ENCODE measurements around the gene LRSAM1.

The LRSAM1 gene

DNA sequence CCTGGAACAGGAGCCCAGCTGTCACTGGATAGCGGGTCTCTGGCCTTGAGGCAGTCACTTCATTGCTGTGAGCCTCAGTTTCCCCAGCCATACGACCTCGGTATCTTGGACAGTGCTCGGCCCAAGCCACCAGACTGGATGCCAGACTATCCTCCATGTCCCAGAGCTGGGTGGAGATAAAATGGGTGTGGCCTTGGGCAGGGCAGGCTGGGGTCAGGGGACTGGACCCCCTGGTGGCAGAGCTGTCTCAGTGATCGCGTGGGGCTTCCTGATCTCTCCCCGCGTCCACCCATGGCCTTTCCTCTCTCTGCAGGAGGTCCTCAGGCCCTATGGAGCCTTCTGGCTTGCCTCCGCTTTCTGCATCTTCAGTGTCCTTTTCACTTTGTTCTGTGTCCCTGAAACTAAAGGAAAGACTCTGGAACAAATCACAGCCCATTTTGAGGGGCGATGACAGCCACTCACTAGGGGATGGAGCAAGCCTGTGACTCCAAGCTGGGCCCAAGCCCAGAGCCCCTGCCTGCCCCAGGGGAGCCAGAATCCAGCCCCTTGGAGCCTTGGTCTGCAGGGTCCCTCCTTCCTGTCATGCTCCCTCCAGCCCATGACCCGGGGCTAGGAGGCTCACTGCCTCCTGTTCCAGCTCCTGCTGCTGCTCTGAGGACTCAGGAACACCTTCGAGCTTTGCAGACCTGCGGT lies 44.4 kb upstream of the LRSAM1 start:
- Mint-ChIP-seq H3K4me3 (no peak overlapping the region), H3K27ac (peak overlapping the region; percentile 78), H3K27me3 (ENCODE audit: low read depth, poor library complexity) (peaks cover 4% of the 10 kb centered on the region), H3K4me1 (no peaks in the 10 kb centered on the region), H3K36me3 (ENCODE audit: low read depth) (peaks cover 4% of the 10 kb centered on the region), H3K9me3 (no peaks in the 10 kb centered on the region)
- TF ChIP-seq, protein P1, sequence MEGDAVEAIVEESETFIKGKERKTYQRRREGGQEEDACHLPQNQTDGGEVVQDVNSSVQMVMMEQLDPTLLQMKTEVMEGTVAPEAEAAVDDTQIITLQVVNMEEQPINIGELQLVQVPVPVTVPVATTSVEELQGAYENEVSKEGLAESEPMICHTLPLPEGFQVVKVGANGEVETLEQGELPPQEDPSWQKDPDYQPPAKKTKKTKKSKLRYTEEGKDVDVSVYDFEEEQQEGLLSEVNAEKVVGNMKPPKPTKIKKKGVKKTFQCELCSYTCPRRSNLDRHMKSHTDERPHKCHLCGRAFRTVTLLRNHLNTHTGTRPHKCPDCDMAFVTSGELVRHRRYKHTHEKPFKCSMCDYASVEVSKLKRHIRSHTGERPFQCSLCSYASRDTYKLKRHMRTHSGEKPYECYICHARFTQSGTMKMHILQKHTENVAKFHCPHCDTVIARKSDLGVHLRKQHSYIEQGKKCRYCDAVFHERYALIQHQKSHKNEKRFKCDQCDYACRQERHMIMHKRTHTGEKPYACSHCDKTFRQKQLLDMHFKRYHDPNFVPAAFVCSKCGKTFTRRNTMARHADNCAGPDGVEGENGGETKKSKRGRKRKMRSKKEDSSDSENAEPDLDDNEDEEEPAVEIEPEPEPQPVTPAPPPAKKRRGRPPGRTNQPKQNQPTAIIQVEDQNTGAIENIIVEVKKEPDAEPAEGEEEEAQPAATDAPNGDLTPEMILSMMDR (IDR thresholded peaks at IDR 0.05) = no peak
- DNase-seq = no peak

DNA sequence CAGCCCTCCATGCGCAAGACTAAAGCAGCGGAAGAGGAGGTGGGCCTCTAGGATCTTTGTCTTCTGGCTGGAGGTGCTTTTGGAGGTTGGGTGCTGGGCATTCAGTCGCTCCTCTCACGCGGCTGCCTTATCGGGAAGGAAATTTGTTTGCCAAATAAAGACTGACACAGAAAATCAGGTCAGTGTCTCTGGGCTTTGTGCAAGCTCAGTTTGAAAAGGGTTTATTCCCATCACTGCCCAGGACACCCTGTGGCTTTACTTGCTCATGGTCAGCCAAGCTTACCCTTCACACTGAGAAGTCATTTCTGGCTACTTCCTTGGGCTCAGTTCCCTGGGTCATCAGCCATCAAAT lies 43.8 kb upstream of the LRSAM1 start:
- Mint-ChIP-seq H3K36me3 (ENCODE audit: low read depth) (peaks cover 4% of the 10 kb centered on the region), H3K27me3 (ENCODE audit: low read depth, poor library complexity) (peaks cover 4% of the 10 kb centered on the region), H3K4me1 (no peaks in the 10 kb centered on the region), H3K9me3 (no peaks in the 10 kb centered on the region), H3K4me3 (no peak overlapping the region), H3K27ac (peak overlapping the region; percentile 78)
- TF ChIP-seq, protein P1 (IDR thresholded peaks at IDR 0.05) = no peak
- no peak for DNase-seq

DNA sequence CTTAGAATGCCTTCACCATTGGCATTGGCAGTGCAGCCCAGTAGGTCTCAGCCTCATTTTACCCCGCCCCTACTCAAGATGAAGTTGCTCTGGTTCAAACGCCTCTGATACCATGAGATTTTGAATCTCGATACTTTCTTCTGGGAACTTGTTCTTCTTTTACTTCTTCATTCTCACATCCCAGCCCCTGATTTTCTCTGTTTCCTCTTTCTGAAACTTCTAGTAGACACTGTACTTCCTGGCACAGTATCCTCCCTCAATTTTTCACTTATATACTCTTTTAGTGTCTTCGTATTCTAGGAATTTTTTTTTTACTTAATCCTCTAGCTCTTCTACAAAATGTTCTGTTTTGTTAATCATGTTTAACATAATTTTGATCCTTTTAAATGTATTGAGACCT lies 40.2 kb upstream of the LRSAM1 start:
- no peak overlapping the region for H3K4me3 Mint-ChIP-seq

GRCh38 chr9:127415141-127415540 lies 36.2 kb upstream of the LRSAM1 start:
- Mint-ChIP-seq H3K27me3 (ENCODE audit: low read depth, poor library complexity) (peaks cover 5% of the 10 kb centered on the region), H3K36me3 (ENCODE audit: low read depth) (peaks cover 8% of the 10 kb centered on the region), H3K9me3 (no peaks in the 10 kb centered on the region), H3K4me3 (no peak overlapping the region), H3K4me1 (peaks cover 25% of the 10 kb centered on the region), H3K27ac (no peak overlapping the region)
- DNase-seq = no peak
- TF ChIP-seq, protein P1 (IDR thresholded peaks at IDR 0.05) = no peak

More for the DNA sequence above, 40.2 kb upstream of the LRSAM1 start:
- no peak for DNase-seq
- H3K27me3 Mint-ChIP-seq (ENCODE audit: low read depth, poor library complexity) = peaks cover 7% of the 10 kb centered on the region
- TF ChIP-seq, protein P1 (IDR thresholded peaks at IDR 0.05) = no peak
- H3K4me1 Mint-ChIP-seq = peaks cover 25% of the 10 kb centered on the region
- H3K9me3 Mint-ChIP-seq = no peaks in the 10 kb centered on the region
- peak overlapping the region; percentile 2 for H3K27ac Mint-ChIP-seq
- H3K36me3 Mint-ChIP-seq (ENCODE audit: low read depth) = peaks cover 8% of the 10 kb centered on the region

DNA sequence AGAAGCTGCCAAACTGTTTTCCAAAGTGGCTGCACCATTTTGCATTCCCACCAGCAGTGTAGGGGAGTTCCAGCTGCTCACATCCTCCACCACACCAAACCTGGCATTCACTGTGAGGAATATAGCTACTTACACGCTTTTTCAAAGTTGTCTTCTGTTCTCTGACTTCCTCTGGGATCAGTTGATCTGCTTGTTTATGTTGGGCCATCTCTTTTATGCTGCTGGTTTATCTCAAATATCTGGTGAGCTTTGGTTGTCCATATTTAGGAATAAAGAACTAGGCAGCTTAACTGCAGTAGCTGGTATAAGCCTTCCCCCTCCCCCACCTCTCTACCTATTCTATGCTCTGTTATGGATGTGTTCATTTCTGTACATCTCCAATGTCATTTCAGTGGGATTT lies 35.7 kb upstream of the LRSAM1 start:
- Mint-ChIP-seq H3K4me1 (peaks cover 25% of the 10 kb centered on the region), H3K27ac (no peak overlapping the region), H3K27me3 (ENCODE audit: low read depth, poor library complexity) (peaks cover 4% of the 10 kb centered on the region), H3K4me3 (no peak overlapping the region), H3K36me3 (ENCODE audit: low read depth) (peaks cover 8% of the 10 kb centered on the region), H3K9me3 (no peaks in the 10 kb centered on the region)
- DNase-seq = no peak
- TF ChIP-seq, protein P1 (IDR thresholded peaks at IDR 0.05) = no peak
